Liver (tissue), 9 donors: ENCODE results near the gene ABHD2. TPM values are rescaled to one million over a fixed set of nuclear protein-coding genes. Genes with fewer than 3 reads are reported as not detected.

Experiments
- DNase-seq: peaks from one replicate; pipeline ENCODE4 v3.0.0-alpha.2; 2017; ENCODE audit warnings: low spot score
- H3K27ac ChIP-seq, 2 donors: one replicate each; pipeline ENCODE4 v1.7.0; 2013; ENCODE audit warnings: inconsistent platforms in 2 of 2, low read length in 2 of 2, control low read depth in 1 of 2, low read depth in 1 of 2, mild to moderate bottlenecking in 1 of 2
- H3K27me3 ChIP-seq, 4 donors: one replicate each; pipeline versions ENCODE4 v1.6.1 to v1.7.0; 2013; ENCODE audit warnings: low read length in 3 of 4, inconsistent platforms in 1 of 4, mild to moderate bottlenecking in 1 of 4, moderate library complexity in 1 of 4; ENCODE audit not compliant: control insufficient read depth in 4 of 4, insufficient read depth in 4 of 4
- H3K36me3 ChIP-seq, 4 donors: one replicate each; pipeline versions ENCODE4 v1.6.1 to v1.7.0; 2013; ENCODE audit warnings: low read length in 3 of 4, mild to moderate bottlenecking in 3 of 4, low read depth in 1 of 4, moderate library complexity in 1 of 4; ENCODE audit not compliant: control insufficient read depth in 4 of 4, insufficient read depth in 3 of 4
- H3K4me1 ChIP-seq, 4 donors: one replicate each; pipeline versions ENCODE4 v1.6.1 to v1.7.0; 2013; ENCODE audit warnings: low read length in 3 of 4, mild to moderate bottlenecking in 3 of 4, moderate library complexity in 1 of 4; ENCODE audit not compliant: control insufficient read depth in 4 of 4, insufficient read depth in 4 of 4
- H3K4me3 ChIP-seq, 3 donors: one replicate each; pipeline versions ENCODE4 v1.6.1 to v1.7.0; 2013; ENCODE audit warnings: low read length in 3 of 3, control low read depth in 1 of 3, low read depth in 1 of 3, mild to moderate bottlenecking in 1 of 3
- H3K9ac ChIP-seq, 2 donors: one replicate each; pipeline ENCODE4 v1.7.0; 2013; ENCODE audit warnings: low read length in 2 of 2, mild to moderate bottlenecking in 2 of 2, moderate library complexity in 2 of 2, control low read depth in 1 of 2, low read depth in 1 of 2
- H3K9me3 ChIP-seq, 4 donors: one replicate each; pipeline versions ENCODE4 v1.6.1 to v1.7.0; 2013; ENCODE audit warnings: low read length in 3 of 4; ENCODE audit not compliant: control insufficient read depth in 4 of 4
- ATF3 ChIP-seq: IDR thresholded peaks from 2 replicates; pipeline ENCODE4 v1.6.1; 2016; ENCODE audit warnings: antibody characterized with exemption
- CTCF ChIP-seq: fragments of 150-350 bp; IDR thresholded peaks from 2 replicates; pipeline ENCODE4 v1.5.1; 2017; ENCODE audit warnings: improper control_type of control experiment, low read depth, low read length; ENCODE audit not compliant: missing input control
- EGR1 ChIP-seq, 2 donors: IDR thresholded peaks; 2 replicates each; pipeline ENCODE4 v1.6.1; 2016 to 2018; ENCODE audit warnings: antibody characterized with exemption in 2 of 2, low read depth in 2 of 2
- FOXA1 ChIP-seq: IDR thresholded peaks from 2 replicates; pipeline ENCODE4 v1.6.1; 2016; ENCODE audit warnings: antibody characterized with exemption
- FOXA2 ChIP-seq: IDR thresholded peaks from 2 replicates; pipeline ENCODE4 v1.6.1; 2016; ENCODE audit warnings: antibody characterized with exemption
- GABPA ChIP-seq, 2 donors: IDR thresholded peaks in 1 of 2; conservative IDR thresholded peaks in 1 of 2; 2 replicates each; pipeline ENCODE4 v1.6.1; 2016; ENCODE audit warnings: antibody characterized with exemption in 2 of 2, mild to moderate bottlenecking in 1 of 2, moderate library complexity in 1 of 2
- HNF4A ChIP-seq, 2 donors: conservative IDR thresholded peaks; 2 replicates each; pipeline ENCODE4 v1.6.1; 2016; ENCODE audit warnings: antibody characterized with exemption in 2 of 2, mild to moderate bottlenecking in 2 of 2
- HNF4G ChIP-seq: IDR thresholded peaks from 2 replicates; pipeline ENCODE4 v1.6.1; 2016; ENCODE audit warnings: antibody characterized with exemption
- JUND ChIP-seq, 2 donors: IDR thresholded peaks; 2 replicates each; pipeline ENCODE4 v1.6.1; 2016; ENCODE audit warnings: antibody characterized with exemption in 2 of 2
- NR2F2 ChIP-seq: IDR thresholded peaks from 2 replicates; pipeline ENCODE4 v1.6.1; 2016; ENCODE audit warnings: antibody characterized with exemption
- RAD21 ChIP-seq, 2 donors: IDR thresholded peaks; 2 replicates each; pipeline ENCODE4 v1.6.1; 2016; ENCODE audit warnings: antibody characterized with exemption in 2 of 2, mild to moderate bottlenecking in 2 of 2
- REST ChIP-seq: IDR thresholded peaks from 2 replicates; pipeline ENCODE4 v1.6.1; 2016; ENCODE audit warnings: antibody characterized with exemption, mild to moderate bottlenecking
- RXRA ChIP-seq, 2 donors: IDR thresholded peaks; 2 replicates each; pipeline ENCODE4 v1.6.1; 2017 to 2018; ENCODE audit warnings: antibody characterized with exemption in 2 of 2, mild to moderate bottlenecking in 1 of 2
- SP1 ChIP-seq: IDR thresholded peaks from 2 replicates; pipeline ENCODE4 v1.6.1; 2018; ENCODE audit warnings: antibody characterized with exemption, mild to moderate bottlenecking
- TAF1 ChIP-seq: conservative IDR thresholded peaks from 2 replicates; pipeline ENCODE4 v1.6.1; 2016; ENCODE audit warnings: antibody characterized with exemption, mild to moderate bottlenecking
- YY1 ChIP-seq: IDR thresholded peaks from 2 replicates; pipeline ENCODE4 v1.6.1; 2016; ENCODE audit warnings: antibody characterized with exemption, mild to moderate bottlenecking
- WGBS: extraction: QIAGEN DNeasy Blood & Tissue Kit; methylation state at CpG from one replicate; pipeline ENCODE4 v1.1.7; 2013; 5-methylcytosine and 5-hydroxymethylcytosine counted together
- polyA plus RNA-seq, 2 donors: library from polyadenylated mRNA; stranded (reverse) in 1 of 2; unstranded in 1 of 2; fragments of 200-250 nt in 1 of 2; fragments of >200 nt in 1 of 2; fragmentation: Nextera tagmentation in 1 of 2; extraction: Ambion mirVana in 1 of 2; gene quantifications; one replicate each; pipeline versions ENCODE4 v1.2.1 to v1.2.3, GENCODE V29; 2013 to 2015
- total RNA-seq, 2 donors: library from RNA; depleted of rRNA; stranded (reverse); fragments of >200 nt; gene quantifications; one replicate each; pipeline ENCODE4 v1.2.3, GENCODE V29; 2014
- TF ChIP-seq, protein P1 (sequence below): IDR thresholded peaks from 2 replicates; pipeline ENCODE4 v1.6.1; 2016; ENCODE audit warnings: antibody characterized with exemption
- TF ChIP-seq, protein P2 (sequence below): IDR thresholded peaks from 2 replicates; pipeline ENCODE4 v1.6.1; 2016; ENCODE audit warnings: antibody characterized with exemption
- donor health status: healthy.
- donor health status: healthy.
- donor health status: healthy.
- donor health status: healthy.
- donor health status: healthy.

Gene ABHD2
- total and polyA plus RNA-seq, 4 donors: 34.6 to 663 (median 65.1) TPM

DNA sequence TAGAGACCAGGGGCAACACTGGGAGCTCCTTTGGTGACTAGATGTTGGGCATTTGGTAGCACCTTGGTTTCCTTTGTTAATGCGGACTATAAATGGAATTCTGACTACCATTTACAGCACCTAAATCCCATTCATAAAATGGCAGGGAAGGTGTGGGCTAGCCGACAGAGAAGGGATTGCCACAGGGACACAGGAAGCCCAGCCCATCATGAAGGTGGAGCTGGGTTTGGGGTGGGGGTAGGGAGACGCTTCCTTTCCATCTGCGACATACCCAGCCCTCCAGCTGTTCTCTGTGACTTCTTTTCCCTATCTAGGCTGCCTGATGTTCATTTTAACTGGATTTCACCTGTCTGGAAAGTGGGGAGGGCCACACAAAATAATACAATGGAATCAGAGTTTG, 21.0 kb downstream of the ABHD2 start:
- H3K4me3 ChIP-seq: no peak overlapping the region
- 56% methylated on average over 4 of the region's 4 CpGs for WGBS
- H3K27me3 ChIP-seq: no peaks in the 10 kb centered on the region
- no peak for DNase-seq
- peak overlapping the region; percentile 75 to 90 for H3K27ac ChIP-seq
- H3K4me1 ChIP-seq: peaks cover 0 to 40% (median 12%) of the 10 kb centered on the region in 4 donors
- H3K9me3 ChIP-seq: no peaks in the 10 kb centered on the region
- H3K9ac ChIP-seq: no peak overlapping the region
- TF ChIP-seq JUND (IDR thresholded peaks at IDR 0.05) (no peak), HNF4A (conservative IDR thresholded peaks at IDR 0.05) (no peak), YY1 (no peak), NR2F2 (no peak), REST (no peak), RXRA (IDR thresholded peaks at IDR 0.05) (no peak), SP1 (no peak), FOXA2 (no peak), EGR1 (IDR thresholded peaks at IDR 0.05; ENCODE audit: low read depth in 2 of 2) (no peak), ATF3 (no peak), CTCF (no peak), TAF1 (no peak), RAD21 (IDR thresholded peaks at IDR 0.05) (no peak), FOXA1 (no peak), HNF4G (no peak), GABPA (IDR thresholded peaks at IDR 0.05 in 1 of 2, conservative IDR thresholded peaks at IDR 0.05 in 1 of 2) (no peak)
- TF ChIP-seq, protein P1, sequence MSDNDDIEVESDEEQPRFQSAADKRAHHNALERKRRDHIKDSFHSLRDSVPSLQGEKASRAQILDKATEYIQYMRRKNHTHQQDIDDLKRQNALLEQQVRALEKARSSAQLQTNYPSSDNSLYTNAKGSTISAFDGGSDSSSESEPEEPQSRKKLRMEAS: no peak
- TF ChIP-seq, protein P2, sequence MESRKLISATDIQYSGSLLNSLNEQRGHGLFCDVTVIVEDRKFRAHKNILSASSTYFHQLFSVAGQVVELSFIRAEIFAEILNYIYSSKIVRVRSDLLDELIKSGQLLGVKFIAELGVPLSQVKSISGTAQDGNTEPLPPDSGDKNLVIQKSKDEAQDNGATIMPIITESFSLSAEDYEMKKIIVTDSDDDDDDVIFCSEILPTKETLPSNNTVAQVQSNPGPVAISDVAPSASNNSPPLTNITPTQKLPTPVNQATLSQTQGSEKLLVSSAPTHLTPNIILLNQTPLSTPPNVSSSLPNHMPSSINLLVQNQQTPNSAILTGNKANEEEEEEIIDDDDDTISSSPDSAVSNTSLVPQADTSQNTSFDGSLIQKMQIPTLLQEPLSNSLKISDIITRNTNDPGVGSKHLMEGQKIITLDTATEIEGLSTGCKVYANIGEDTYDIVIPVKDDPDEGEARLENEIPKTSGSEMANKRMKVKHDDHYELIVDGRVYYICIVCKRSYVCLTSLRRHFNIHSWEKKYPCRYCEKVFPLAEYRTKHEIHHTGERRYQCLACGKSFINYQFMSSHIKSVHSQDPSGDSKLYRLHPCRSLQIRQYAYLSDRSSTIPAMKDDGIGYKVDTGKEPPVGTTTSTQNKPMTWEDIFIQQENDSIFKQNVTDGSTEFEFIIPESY: no peak
- H3K36me3 ChIP-seq: peaks cover 1 to 29% (median 7%) of the 10 kb centered on the region in 4 donors
